GM19193 (cell line): ENCODE data around the gene ADARB1.

Source experiments
- POLR2A ChIP-seq: IDR thresholded peaks from 4 replicates; pipeline ENCODE4 v1.6.1; 2011; ENCODE audit not compliant: insufficient read depth, insufficient read length; ENCODE audit errors: extremely low read depth

ADARB1 gene

DNA sequence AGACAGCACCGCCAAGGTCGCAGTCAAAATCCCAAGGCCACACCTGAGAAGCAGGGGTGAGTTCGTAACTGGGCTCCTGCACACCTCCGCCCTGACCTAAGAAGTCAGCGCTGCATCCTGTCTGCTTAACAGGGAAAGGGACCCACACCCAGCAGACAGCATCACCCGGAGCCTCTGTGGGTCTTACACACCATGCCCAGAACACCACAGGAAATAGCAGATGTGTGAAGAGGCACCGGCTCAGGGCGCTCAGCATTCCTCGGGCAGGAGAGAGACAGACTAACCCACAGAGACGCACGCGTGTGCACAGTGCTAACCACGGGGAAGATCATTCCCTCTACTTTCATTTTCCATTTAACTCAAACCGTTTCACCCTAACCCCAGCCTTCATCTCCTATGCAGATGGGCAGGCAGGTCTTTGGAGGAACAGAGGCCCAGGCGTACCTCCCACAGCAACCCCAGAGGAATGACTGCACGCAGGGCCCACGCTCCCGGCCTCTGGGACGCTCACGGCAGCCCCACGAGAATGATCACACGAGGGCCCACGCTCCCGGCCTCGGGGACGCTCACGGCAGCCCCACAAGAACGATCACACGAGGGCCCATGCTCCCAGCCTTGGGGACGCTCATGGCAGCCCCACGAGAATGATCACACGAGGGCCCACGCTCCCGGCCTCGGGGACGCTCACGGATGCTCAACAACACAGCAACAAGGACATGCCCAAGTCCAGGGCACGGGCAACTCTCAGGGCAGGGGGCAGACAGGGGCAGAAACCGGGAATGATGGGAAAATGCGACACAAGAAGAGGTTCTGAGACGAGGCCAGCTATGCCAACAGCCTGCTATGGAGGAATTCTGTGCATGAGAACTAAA is 192.4 kb downstream of the ADARB1 start:
- TF ChIP-seq POLR2A, result no peak

DNA sequence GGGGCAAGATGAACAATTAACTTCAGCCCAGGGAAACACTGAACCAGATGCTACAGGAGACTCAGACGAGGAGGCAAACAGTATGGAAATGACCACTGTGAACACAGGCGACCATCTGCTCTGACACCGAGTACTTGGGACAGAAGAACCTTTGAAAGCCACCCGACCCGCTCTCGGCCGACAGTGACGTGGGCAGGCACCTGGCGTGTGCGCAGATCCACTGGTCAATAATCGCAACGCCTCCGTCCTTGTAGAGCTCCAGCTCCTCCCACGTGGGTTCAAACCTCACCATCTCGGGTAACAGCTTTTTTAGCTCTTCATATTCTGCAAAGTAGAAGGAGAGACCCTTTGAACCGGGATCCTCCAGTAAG is 193.0 kb downstream of the ADARB1 start:
- TF ChIP-seq POLR2A, result no peak

DNA sequence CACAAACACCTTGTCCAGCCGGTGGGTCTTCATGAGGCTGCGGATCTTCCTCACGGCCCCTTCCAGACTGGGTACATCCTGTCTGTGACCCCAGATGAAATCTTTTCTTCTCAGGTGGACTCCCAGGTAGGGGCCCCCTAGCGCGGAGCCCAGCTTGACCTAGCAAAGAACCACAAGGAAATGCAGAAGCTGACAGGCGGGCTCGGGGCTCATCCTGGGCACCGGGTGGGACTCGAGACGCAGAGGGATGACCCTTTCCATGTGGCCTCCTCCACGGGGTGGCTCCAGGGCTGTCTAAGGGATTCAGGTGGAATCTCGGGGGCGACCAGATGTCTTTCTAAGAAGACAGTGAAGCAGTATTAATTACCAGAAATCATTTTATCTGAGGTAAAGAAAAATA is 195.5 kb downstream of the ADARB1 start:
- TF ChIP-seq POLR2A, result no peak

DNA sequence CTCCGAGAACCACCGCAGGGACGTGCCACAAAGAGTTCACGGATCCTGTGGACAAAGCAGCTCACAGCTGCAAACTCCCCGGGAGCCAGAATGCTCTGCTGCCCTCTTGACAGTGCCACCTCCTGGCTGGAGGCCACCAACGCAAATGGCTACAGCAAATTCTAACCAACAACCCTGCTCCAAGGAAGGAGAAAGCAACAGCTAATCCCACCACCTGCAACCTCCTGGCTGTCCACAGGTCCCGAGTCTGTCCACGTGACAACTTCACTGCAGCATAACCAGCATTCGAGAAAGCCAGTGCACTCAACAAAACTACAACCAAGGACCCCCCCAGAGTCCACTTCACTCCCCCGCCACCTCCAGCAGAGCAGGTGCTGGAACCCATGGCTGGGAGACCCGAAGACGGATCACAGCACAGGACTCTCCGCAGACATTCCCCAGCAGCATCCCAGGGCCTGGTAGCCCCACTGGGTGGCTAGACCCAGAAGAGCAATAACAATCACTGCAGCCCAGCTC is 196.0 kb downstream of the ADARB1 start:
- TF ChIP-seq POLR2A, result no peak
